ENCODE measurements around the gene MEX3D.

Gene MEX3D

GRCh38 chr19:1529430-1529816 is 38.7 kb downstream of the MEX3D start:
- TF ChIP-seq FOXP2 (optimal IDR thresholded peaks at IDR 0.05; ENCODE audit: control extremely low read depth, extremely low read length, insufficient read depth) (no peak), POLR2AphosphoS5 (IDR thresholded peaks at IDR 0.05; ENCODE audit: borderline replicate concordance, low read depth, low read length) (no peak), EZH2 (IDR thresholded peaks at IDR 0.05) (no peak)
- DNase-seq (ENCODE audit: low read depth, low spot score): no peak
- H3K4me3 ChIP-seq: no peak overlapping the region
- no peak overlapping the region for H3K9ac ChIP-seq (ENCODE audit: insufficient read length)
- no peaks in the 10 kb centered on the region for H3K9me3 ChIP-seq (ENCODE audit: low read depth, low read length)
- H3K27ac ChIP-seq: no peak overlapping the region
- H3K36me3 ChIP-seq (ENCODE audit: insufficient read depth, low read length): no peaks in the 10 kb centered on the region

GRCh38 chr19:1528596-1529429 is 39.3 kb downstream of the MEX3D start:
- H3K9me3 ChIP-seq (ENCODE audit: low read depth, low read length): no peaks in the 10 kb centered on the region
- H3K4me3 ChIP-seq: no peak overlapping the region
- no peak overlapping the region for H3K27ac ChIP-seq
- no peak overlapping the region for H3K9ac ChIP-seq (ENCODE audit: insufficient read length)
- TF ChIP-seq FOXP2 (optimal IDR thresholded peaks at IDR 0.05; ENCODE audit: control extremely low read depth, extremely low read length, insufficient read depth): no peak
- no peak for TF ChIP-seq EZH2 (IDR thresholded peaks at IDR 0.05)
- TF ChIP-seq POLR2AphosphoS5 (IDR thresholded peaks at IDR 0.05; ENCODE audit: borderline replicate concordance, low read depth, low read length): no peak
- DNase-seq (ENCODE audit: low read depth, low spot score): no peak
- no peaks in the 10 kb centered on the region for H3K36me3 ChIP-seq (ENCODE audit: insufficient read depth, low read length)

- DNase-seq (ENCODE audit: low read depth, low spot score): no peak
- Histone ChIP-seq H3K36me3 (ENCODE audit: insufficient read depth, low read length) (no peaks in the 10 kb centered on the region), H3K9ac (ENCODE audit: insufficient read length) (no peak overlapping the region), H3K27ac (no peak overlapping the region), H3K9me3 (ENCODE audit: low read depth, low read length) (no peaks in the 10 kb centered on the region), H3K4me3 (no peak overlapping the region)
- no peak for TF ChIP-seq EZH2 (IDR thresholded peaks at IDR 0.05)
- no peak for TF ChIP-seq FOXP2 (optimal IDR thresholded peaks at IDR 0.05; ENCODE audit: control extremely low read depth, extremely low read length, insufficient read depth)
- TF ChIP-seq POLR2AphosphoS5 (IDR thresholded peaks at IDR 0.05; ENCODE audit: borderline replicate concordance, low read depth, low read length): no peak
These were observed 40.3 kb downstream of the MEX3D start for GRCh38 chr19:1527650-1528309.

- Histone ChIP-seq H3K9me3 (ENCODE audit: low read depth, low read length) (no peaks in the 10 kb centered on the region), H3K9ac (ENCODE audit: insufficient read length) (no peak overlapping the region), H3K4me3 (no peak overlapping the region), H3K27ac (no peak overlapping the region), H3K36me3 (ENCODE audit: insufficient read depth, low read length) (no peaks in the 10 kb centered on the region)
- TF ChIP-seq EZH2 (IDR thresholded peaks at IDR 0.05): no peak
- DNase-seq (ENCODE audit: low read depth, low spot score): no peak
These were observed 41.0 kb downstream of the MEX3D start for GRCh38 chr19:1526979-1527649.

- Histone ChIP-seq H3K27ac (no peak overlapping the region), H3K9me3 (ENCODE audit: low read depth, low read length) (no peaks in the 10 kb centered on the region), H3K36me3 (ENCODE audit: insufficient read depth, low read length) (no peaks in the 10 kb centered on the region), H3K9ac (ENCODE audit: insufficient read length) (no peak overlapping the region), H3K4me3 (no peak overlapping the region)
- TF ChIP-seq FOXP2 (optimal IDR thresholded peaks at IDR 0.05; ENCODE audit: control extremely low read depth, extremely low read length, insufficient read depth) (no peak), EZH2 (IDR thresholded peaks at IDR 0.05) (no peak), POLR2AphosphoS5 (IDR thresholded peaks at IDR 0.05; ENCODE audit: borderline replicate concordance, low read depth, low read length) (no peak)
- no peak for DNase-seq (ENCODE audit: low read depth, low spot score)
These were observed 41.9 kb downstream of the MEX3D start for GRCh38 chr19:1526066-1526778.

GRCh38 chr19:1525343-1525742 is 42.8 kb downstream of the MEX3D start:
- TF ChIP-seq POLR2AphosphoS5 (IDR thresholded peaks at IDR 0.05; ENCODE audit: borderline replicate concordance, low read depth, low read length) (no peak), FOXP2 (optimal IDR thresholded peaks at IDR 0.05; ENCODE audit: control extremely low read depth, extremely low read length, insufficient read depth) (no peak), EZH2 (IDR thresholded peaks at IDR 0.05) (no peak)
- Histone ChIP-seq H3K9me3 (ENCODE audit: low read depth, low read length) (no peaks in the 10 kb centered on the region), H3K36me3 (ENCODE audit: insufficient read depth, low read length) (no peaks in the 10 kb centered on the region), H3K4me3 (no peak overlapping the region), H3K9ac (ENCODE audit: insufficient read length) (no peak overlapping the region), H3K27ac (no peak overlapping the region)
- no peak for DNase-seq (ENCODE audit: low read depth, low spot score)

- Histone ChIP-seq H3K9ac (ENCODE audit: insufficient read length) (no peak overlapping the region), H3K36me3 (ENCODE audit: insufficient read depth, low read length) (no peaks in the 10 kb centered on the region), H3K4me3 (no peak overlapping the region), H3K9me3 (ENCODE audit: low read depth, low read length) (no peaks in the 10 kb centered on the region), H3K27ac (no peak overlapping the region)
- DNase-seq (ENCODE audit: low read depth, low spot score): no peak
- TF ChIP-seq POLR2AphosphoS5 (IDR thresholded peaks at IDR 0.05; ENCODE audit: borderline replicate concordance, low read depth, low read length) (no peak), EZH2 (IDR thresholded peaks at IDR 0.05) (no peak), FOXP2 (optimal IDR thresholded peaks at IDR 0.05; ENCODE audit: control extremely low read depth, extremely low read length, insufficient read depth) (no peak)
These were observed 43.2 kb downstream of the MEX3D start for GRCh38 chr19:1524972-1525325.
